Calu3 (cell line): ENCODE data around the gene KDM3A. TPM values are rescaled to one million over a fixed set of nuclear protein-coding genes. Genes with fewer than 3 reads are reported as not detected.

Experiments used
- BruUV-seq: library from RNA; stranded (reverse); fragments of 400-500 nt; replicated peaks from 2 replicates; lab custom pipeline; 2021; lab: Mats Ljungman, UMichigan
- CTCF ChIA-PET: fragments of 300-600 bp; sonication (Branson Sonifier 250); formaldehyde crosslinking; loops from one replicate; lab custom pipeline; 2022; ENCODE audit warnings: antibody characterized with exemption; lab: Charles Lee
- DNase-seq: peaks from one replicate; pipeline ENCODE4 v3.0.0; 2022
- H3K27ac Mint-ChIP-seq: one replicate; pipeline ENCODE4 v1.8.0; 2022; ENCODE audit warnings: mixed read lengths; ENCODE audit not compliant: unreplicated experiment
- H3K27me3 Mint-ChIP-seq: one replicate; pipeline ENCODE4 v1.8.0; 2022; ENCODE audit warnings: mixed read lengths; ENCODE audit not compliant: unreplicated experiment
- H3K36me3 Mint-ChIP-seq: one replicate; pipeline ENCODE4 v1.8.0; 2022; ENCODE audit warnings: mild to moderate bottlenecking, moderate library complexity, mixed read lengths; ENCODE audit not compliant: insufficient read depth, unreplicated experiment
- H3K4me1 Mint-ChIP-seq: one replicate; pipeline ENCODE4 v1.8.0; 2022; ENCODE audit warnings: mild to moderate bottlenecking, low read depth, mixed read lengths; ENCODE audit not compliant: unreplicated experiment
- H3K4me3 Mint-ChIP-seq: one replicate; pipeline ENCODE4 v1.8.0; 2022; ENCODE audit warnings: mild to moderate bottlenecking, low read depth, moderate library complexity, mixed read lengths; ENCODE audit not compliant: unreplicated experiment
- H3K9me3 Mint-ChIP-seq: one replicate; pipeline ENCODE4 v1.8.0; 2022; ENCODE audit warnings: low read depth, mixed read lengths; ENCODE audit not compliant: unreplicated experiment
- intact Hi-C: fragments of 100-400 bp; cut with micrococcal nuclease; formaldehyde crosslinking; loops from one replicate; pipeline ENCODE4 v1.10.0; 2022; ENCODE audit not compliant: unreplicated experiment
- total RNA-seq: library from RNA; stranded (reverse); gene quantifications from 2 replicates; pipeline ENCODE4 v1.2.3, GENCODE V29; 2022
- TF ChIP-seq, protein P1 (sequence below): fragments of 200-600 bp; IDR thresholded peaks from one replicate; pipeline ENCODE4 v1.8.0; 2022; ENCODE audit warnings: antibody characterized with exemption; ENCODE audit not compliant: unreplicated experiment

Gene KDM3A
- total RNA-seq, 1 experiment from 2014 or later: 37.8 TPM

DNA sequence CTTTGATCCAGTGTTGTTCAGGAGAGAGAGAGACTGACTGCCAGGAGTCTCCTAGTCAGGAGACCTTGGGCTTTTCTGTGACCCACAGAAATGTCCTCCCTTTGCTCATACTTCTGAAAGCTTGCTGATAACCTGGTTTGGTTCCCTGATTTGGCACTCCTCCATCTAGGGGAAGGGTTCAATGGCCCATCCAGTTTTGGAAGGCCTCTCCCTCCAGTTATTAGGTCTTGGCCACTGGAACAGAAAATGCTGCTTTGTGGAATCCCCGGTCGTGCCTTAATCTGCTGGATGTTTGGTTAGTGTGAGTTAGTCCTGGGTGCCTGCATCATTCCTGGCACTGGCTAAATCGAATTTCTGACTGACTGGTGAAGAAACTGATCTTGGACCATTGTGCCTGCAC, 35.7 kb downstream of the KDM3A start:
- Mint-ChIP-seq H3K27me3 (no peaks in the 10 kb centered on the region), H3K9me3 (no peaks in the 10 kb centered on the region), H3K36me3 (peaks cover 43% of the 10 kb centered on the region), H3K4me1 (no peaks in the 10 kb centered on the region), H3K27ac (no peak overlapping the region), H3K4me3 (no peak overlapping the region)
- no TSS peak for BruUV-seq
- CTCF ChIA-PET: interaction anchor here (1.0 kb wide), 1 partner anchor 81 kb away, joined by 3 read pairs; no protein-coding TSS in a partner anchor
- TF ChIP-seq, protein P1, sequence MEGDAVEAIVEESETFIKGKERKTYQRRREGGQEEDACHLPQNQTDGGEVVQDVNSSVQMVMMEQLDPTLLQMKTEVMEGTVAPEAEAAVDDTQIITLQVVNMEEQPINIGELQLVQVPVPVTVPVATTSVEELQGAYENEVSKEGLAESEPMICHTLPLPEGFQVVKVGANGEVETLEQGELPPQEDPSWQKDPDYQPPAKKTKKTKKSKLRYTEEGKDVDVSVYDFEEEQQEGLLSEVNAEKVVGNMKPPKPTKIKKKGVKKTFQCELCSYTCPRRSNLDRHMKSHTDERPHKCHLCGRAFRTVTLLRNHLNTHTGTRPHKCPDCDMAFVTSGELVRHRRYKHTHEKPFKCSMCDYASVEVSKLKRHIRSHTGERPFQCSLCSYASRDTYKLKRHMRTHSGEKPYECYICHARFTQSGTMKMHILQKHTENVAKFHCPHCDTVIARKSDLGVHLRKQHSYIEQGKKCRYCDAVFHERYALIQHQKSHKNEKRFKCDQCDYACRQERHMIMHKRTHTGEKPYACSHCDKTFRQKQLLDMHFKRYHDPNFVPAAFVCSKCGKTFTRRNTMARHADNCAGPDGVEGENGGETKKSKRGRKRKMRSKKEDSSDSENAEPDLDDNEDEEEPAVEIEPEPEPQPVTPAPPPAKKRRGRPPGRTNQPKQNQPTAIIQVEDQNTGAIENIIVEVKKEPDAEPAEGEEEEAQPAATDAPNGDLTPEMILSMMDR: no peak
- intact Hi-C loops: no loop called here
- no peak for DNase-seq

DNA sequence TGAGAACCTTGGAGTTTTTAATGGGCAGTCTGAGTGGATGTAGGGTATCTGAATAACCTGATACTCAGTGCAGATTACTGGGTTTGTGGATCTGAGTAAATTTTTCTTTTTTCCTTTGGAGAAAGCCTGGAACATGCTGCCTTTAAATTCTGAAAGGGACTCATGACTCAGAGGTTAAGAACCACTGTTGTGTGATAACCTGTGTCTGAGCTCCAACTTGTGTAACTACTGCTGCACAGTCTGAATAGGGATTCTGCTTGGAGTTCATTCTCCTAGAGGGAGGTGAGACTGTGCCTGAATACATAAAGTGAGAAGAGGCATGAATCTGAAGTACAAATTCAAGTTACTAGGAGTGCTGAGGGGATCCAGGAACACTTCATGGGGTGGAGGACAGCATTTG, 36.2 kb downstream of the KDM3A start:
- CTCF ChIA-PET: interaction anchor here (1.0 kb wide), 1 partner anchor 81 kb away, joined by 3 read pairs; no protein-coding TSS in a partner anchor
- Mint-ChIP-seq H3K4me3 (no peak overlapping the region), H3K36me3 (peaks cover 43% of the 10 kb centered on the region), H3K27me3 (no peaks in the 10 kb centered on the region), H3K4me1 (no peaks in the 10 kb centered on the region), H3K27ac (no peak overlapping the region), H3K9me3 (no peaks in the 10 kb centered on the region)
- no peak for DNase-seq
- BruUV-seq: no TSS peak
- TF ChIP-seq, protein P1: no peak
- intact Hi-C loops: no loop called here

DNA sequence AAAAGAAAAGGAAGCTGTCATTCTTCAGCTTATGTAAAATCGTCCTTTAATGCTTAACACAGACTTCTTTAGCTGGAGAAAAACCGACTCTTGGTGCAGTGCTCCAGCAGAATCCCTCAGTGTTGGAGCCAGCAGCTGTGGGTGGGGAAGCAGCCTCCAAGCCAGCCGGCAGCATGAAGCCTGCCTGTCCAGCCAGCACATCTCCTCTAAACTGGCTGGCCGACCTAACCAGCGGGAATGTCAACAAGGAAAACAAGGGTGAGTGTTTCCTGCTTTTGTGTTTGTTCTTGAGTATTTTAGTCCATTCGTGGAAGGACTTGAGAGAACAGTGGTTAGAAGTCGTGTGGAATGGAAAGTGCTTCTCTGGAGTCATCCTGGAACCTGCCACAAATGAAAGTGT, 38.9 kb downstream of the KDM3A start:
- CTCF ChIA-PET: no interaction called here
- no peaks in the 10 kb centered on the region for H3K4me1 Mint-ChIP-seq
- no peak overlapping the region for H3K4me3 Mint-ChIP-seq
- no TSS peak for BruUV-seq
- no peak for DNase-seq
- intact Hi-C loops: no loop called here
- H3K36me3 Mint-ChIP-seq: peaks cover 62% of the 10 kb centered on the region
- H3K27ac Mint-ChIP-seq: no peak overlapping the region
- no peaks in the 10 kb centered on the region for H3K9me3 Mint-ChIP-seq
- no peaks in the 10 kb centered on the region for H3K27me3 Mint-ChIP-seq
- TF ChIP-seq, protein P1: no peak

DNA sequence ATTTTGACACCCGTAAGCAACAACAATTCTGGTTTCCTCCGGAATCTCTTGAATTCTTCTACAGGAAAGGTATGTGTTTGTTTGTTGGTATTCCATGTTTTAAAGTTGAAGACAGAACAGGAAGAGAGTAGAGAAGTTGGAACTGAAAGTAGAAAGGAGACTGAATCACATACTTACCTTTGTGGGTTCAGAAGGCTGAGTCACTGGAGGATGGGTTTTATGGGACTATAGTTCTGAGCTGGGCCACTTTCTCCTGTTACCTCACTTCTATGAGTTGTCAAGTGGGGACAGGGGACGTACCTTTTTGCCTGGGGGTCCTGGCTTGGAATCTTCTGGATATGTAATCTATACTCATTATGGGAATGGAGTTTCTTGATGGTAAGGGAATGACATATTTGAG, 40.9 kb downstream of the KDM3A start:
- BruUV-seq: no TSS peak
- intact Hi-C loops: no loop called here
- Mint-ChIP-seq H3K36me3 (peaks cover 70% of the 10 kb centered on the region), H3K4me1 (no peaks in the 10 kb centered on the region), H3K9me3 (no peaks in the 10 kb centered on the region), H3K4me3 (no peak overlapping the region), H3K27ac (no peak overlapping the region), H3K27me3 (no peaks in the 10 kb centered on the region)
- DNase-seq: no peak
- TF ChIP-seq, protein P1: no peak
- CTCF ChIA-PET: no interaction called here
